Retinal pigment epithelial cell (primary cell): ENCODE results near the gene RAB17.

Experiments
- DNase-seq: peaks from one replicate; pipeline ENCODE4 v3.0.0-alpha.2; 2010; ENCODE audit warnings: low read depth
- H3K4me3 ChIP-seq: 2 replicates; pipeline ENCODE4 v1.5.1; 2011; ENCODE audit warnings: mild to moderate bottlenecking, low read length, control low read depth, moderate library complexity
- TF ChIP-seq, protein P1 (sequence below): conservative IDR thresholded peaks from 2 replicates; pipeline ENCODE4 v1.5.1; 2011; ENCODE audit warnings: low read depth, low read length, control low read depth, inconsistent platforms

Gene RAB17

DNA sequence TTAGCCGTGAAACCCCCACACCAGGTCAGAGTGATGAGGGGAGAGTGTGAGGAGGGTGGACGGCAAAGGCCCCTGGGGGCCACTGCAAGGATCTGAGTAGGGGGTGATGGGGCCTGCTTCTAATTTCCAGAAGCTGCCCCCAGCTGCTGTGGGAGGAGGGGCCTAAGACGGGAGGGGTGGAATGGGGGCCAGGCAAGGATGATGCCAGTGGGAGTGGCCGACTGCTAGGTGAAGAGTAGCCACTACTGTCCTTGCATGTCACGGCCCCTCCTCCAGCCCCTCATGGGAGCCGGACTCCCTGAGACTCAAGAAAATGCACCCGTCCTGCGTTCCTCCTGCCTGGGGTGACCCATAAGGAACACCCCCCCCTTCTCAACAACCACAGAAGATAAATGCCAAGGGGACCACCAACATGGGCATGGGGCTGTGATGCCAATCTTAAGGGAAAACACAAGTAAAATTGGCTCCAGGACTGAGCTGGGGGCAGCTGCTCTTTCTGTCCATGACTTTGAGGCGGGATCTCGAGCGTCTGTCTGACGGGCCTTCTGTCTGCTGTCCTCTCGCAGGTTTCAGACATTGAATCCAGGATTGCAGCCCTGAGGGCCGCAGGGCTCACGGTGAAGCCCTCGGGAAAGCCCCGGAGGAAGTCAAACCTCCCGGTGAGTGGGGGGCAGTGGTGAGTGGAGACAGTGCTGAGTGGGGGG lies 48.4 kb downstream of the RAB17 start:
- TF ChIP-seq, protein P1, sequence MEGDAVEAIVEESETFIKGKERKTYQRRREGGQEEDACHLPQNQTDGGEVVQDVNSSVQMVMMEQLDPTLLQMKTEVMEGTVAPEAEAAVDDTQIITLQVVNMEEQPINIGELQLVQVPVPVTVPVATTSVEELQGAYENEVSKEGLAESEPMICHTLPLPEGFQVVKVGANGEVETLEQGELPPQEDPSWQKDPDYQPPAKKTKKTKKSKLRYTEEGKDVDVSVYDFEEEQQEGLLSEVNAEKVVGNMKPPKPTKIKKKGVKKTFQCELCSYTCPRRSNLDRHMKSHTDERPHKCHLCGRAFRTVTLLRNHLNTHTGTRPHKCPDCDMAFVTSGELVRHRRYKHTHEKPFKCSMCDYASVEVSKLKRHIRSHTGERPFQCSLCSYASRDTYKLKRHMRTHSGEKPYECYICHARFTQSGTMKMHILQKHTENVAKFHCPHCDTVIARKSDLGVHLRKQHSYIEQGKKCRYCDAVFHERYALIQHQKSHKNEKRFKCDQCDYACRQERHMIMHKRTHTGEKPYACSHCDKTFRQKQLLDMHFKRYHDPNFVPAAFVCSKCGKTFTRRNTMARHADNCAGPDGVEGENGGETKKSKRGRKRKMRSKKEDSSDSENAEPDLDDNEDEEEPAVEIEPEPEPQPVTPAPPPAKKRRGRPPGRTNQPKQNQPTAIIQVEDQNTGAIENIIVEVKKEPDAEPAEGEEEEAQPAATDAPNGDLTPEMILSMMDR, result no peak
- H3K4me3 ChIP-seq, result no peak overlapping the region
- no peak for DNase-seq

DNA sequence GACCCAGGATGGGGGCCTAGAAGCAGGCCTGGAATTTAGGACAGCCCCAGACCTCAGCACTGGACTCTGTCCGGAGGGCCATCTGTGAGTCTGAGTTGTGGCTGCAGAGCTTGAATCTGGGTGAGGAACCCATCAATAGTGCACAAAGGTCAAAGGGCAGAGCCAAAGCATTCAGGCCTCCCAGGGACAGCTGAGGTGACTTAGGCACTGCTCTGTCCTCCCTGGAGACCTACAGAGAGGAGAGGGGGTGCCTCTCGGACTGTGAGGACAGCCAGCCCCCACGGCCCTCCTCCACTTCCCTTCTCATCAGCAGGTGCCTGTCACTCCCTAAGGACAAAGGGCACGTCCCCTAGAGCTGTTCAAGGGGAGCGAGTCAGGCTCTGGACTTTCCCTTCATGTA lies 49.3 kb downstream of the RAB17 start:
- H3K4me3 ChIP-seq, result no peak overlapping the region
- no peak for DNase-seq
- TF ChIP-seq, protein P1, result no peak

DNA sequence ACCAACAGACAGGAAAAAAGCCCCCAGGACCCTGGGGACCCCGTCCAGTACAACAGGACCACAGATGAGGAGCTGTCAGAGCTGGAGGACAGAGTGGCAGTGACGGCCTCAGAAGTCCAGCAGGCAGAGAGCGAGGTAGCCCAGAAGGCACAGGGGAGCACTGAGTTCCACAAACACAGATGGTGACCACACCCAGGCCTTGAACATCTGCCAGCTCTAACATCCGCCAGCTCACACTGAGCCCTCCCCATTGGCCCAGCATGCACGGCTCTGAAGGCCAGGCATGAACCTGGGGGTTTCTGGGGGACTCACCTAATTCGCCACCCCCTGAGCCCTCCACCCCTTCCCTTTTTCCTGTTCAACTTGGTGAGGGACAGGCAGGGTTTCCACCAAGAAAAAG lies 49.7 kb downstream of the RAB17 start:
- no peak for DNase-seq
- TF ChIP-seq, protein P1, result no peak
- H3K4me3 ChIP-seq, result no peak overlapping the region

DNA sequence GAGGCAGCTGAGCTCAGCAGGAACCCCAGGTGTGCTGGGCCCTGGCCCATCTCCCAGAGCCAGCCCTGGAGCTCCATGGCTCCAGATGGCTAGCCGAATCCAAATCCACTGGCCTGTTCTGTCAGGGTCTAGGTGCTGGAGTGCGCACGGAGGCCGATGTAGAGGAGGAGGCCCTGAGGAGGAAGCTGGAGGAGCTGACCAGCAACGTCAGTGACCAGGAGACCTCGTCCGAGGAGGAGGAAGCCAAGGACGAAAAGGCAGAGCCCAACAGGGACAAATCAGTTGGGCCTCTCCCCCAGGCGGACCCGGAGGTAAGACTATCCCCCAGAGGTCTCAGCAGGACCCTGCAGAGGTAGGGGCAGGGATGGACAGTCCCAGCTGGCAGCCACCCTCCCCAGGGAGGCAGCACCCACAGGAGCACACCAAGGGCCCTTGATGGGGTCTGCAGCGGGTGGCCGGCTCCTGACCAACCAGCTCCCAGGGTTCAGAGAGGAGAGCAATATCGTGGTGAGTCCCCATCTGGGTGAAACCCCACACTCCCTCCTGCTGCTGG lies 50.2 kb downstream of the RAB17 start:
- TF ChIP-seq, protein P1, result no peak
- H3K4me3 ChIP-seq, result no peak overlapping the region
- no peak for DNase-seq

DNA sequence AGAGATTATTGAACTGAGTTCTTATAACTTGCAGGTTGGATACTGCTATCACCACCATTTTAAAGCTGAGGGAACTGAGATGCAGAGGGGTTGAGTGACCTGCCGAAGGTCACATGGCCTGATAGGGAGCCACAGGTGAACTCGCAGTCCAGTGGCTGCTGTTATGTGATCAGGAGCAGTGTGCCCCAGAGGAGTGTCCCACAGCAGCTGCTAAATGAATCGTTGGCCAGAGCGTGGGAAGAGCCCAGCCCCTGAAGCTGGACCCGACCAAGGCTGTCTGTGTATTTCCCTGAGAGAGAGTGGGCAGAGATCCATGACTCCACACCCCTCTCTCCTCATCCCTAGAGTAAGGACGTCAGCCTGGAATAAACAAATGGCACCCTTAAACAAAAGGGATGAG lies 50.9 kb downstream of the RAB17 start:
- TF ChIP-seq, protein P1, result no peak
- no peak for DNase-seq
- H3K4me3 ChIP-seq, result no peak overlapping the region

DNA sequence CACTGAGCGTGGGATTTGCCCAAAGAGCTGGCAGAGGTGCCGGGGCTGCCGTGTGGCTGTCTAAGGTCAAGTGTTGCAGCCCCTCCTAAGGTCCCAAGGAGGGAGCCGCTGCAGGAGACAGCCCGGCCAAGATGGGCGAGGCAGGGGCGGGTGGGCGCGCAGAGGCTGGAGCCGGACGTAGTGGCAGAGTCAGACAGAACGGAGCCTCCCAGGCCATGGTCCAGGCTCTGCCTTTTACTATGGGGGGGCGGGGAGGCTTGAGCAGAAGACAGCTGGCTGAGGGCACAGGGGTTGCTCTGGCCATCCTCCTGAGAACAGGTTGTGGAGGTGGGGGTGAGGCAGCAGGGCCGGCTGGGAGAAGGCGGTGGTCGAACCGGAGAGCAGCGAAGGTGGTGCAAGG lies 51.6 kb downstream of the RAB17 start:
- TF ChIP-seq, protein P1, result no peak
- H3K4me3 ChIP-seq, result no peak overlapping the region
- DNase-seq, result no peak
